ENCODE measurements around the gene ATP2C1. TPM values are rescaled to one million over a fixed set of nuclear protein-coding genes. Genes with fewer than 3 reads are reported as not detected.

The ATP2C1 gene
- total RNA-seq, 1 donor from 2014 or later, result 66.1 TPM

DNA sequence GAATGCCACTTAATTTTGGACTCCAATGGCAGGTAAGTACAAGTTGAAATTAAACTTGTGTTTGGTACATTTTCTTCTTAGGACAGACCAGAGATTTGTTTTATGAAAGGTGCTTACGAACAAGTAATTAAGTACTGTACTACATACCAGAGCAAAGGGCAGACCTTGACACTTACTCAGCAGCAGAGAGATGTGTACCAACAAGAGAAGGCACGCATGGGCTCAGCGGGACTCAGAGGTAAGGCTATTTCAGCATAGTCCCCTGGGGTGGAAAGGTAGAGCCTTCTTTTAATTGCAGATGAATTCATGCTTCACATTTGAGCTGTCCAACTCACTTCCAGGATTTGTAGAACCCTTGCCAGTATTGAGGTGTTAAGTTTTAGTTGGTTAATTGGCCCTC, 81.4 kb downstream of the ATP2C1 start:
- Mint-ChIP-seq H3K9me3 (no peaks in the 10 kb centered on the region), H3K4me3 (no peak overlapping the region), H3K27ac (no peak overlapping the region), H3K36me3 (ENCODE audit: low read depth) (peaks cover 38% of the 10 kb centered on the region), H3K4me1 (ENCODE audit: low read depth) (peaks cover 14% of the 10 kb centered on the region), H3K27me3 (ENCODE audit: insufficient read depth) (no peaks in the 10 kb centered on the region)
- no peak for DNase-seq (ENCODE audit: low spot score)
- intact Hi-C loops (cut with micrococcal nuclease), result no loop called here

DNA sequence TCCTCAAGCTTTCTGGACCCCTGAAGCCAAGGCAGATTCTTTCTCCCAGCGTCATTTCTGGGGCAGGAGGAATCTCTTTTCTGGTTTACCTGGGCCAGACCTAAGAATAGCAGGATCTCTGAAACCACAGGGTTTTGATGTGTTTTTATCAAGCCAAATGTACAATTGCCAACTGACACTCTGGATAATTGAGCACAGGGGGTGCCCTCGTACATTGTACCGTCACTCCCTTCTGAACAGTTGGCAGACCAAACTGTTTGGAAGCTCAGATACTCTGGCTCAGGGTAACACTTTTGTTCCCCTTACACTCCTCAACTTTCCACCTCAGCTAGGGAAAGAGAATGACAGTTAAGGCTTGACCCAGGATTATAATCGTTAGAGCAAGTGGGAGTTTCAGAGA, 82.8 kb downstream of the ATP2C1 start:
- Mint-ChIP-seq H3K36me3 (ENCODE audit: low read depth) (peaks cover 34% of the 10 kb centered on the region), H3K27me3 (ENCODE audit: insufficient read depth) (no peaks in the 10 kb centered on the region), H3K4me1 (ENCODE audit: low read depth) (no peaks in the 10 kb centered on the region), H3K27ac (no peak overlapping the region), H3K9me3 (no peaks in the 10 kb centered on the region), H3K4me3 (no peak overlapping the region)
- DNase-seq (ENCODE audit: low spot score), result no peak
- intact Hi-C loops (cut with micrococcal nuclease), result no loop called here

DNA sequence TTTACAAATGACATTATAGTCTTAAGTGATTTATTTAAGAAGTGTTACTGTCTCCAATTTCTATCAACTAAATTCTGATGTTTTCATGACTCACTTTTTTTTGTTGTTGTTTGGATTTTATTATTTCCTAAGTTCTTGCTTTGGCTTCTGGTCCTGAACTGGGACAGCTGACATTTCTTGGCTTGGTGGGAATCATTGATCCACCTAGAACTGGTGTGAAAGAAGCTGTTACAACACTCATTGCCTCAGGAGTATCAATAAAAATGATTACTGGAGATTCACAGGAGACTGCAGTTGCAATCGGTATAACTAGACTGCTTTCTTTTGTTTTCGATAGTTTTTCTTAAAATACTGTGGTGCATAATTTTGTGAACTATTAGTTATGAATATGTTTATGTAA, 85.2 kb downstream of the ATP2C1 start:
- H3K4me3 Mint-ChIP-seq, result no peak overlapping the region
- H3K4me1 Mint-ChIP-seq (ENCODE audit: low read depth), result no peaks in the 10 kb centered on the region
- no peak overlapping the region for H3K27ac Mint-ChIP-seq
- H3K36me3 Mint-ChIP-seq (ENCODE audit: low read depth), result peaks cover 25% of the 10 kb centered on the region
- no peaks in the 10 kb centered on the region for H3K27me3 Mint-ChIP-seq (ENCODE audit: insufficient read depth)
- H3K9me3 Mint-ChIP-seq, result no peaks in the 10 kb centered on the region
- DNase-seq (ENCODE audit: low spot score), result no peak
- intact Hi-C loops (cut with micrococcal nuclease), result no loop called here

DNA sequence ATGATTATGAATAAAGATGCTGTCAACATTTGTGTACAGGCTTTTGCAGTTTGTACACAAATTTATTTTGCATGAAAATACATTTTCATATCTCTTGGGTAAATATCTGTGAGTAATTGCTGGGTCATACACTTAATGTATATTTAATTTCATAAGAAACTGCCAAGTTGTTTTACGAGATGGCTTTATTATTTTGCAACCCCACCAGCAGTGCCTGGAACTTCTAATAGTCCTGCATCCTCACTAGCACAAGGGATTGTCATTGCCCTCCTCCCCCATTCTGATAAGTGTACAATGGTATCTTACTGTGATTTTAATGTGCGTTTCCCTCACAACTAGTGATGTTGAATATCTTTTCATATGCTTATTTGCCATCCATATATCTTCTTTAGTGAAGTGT, 87.6 kb downstream of the ATP2C1 start:
- no peak for DNase-seq (ENCODE audit: low spot score)
- no peak overlapping the region for H3K4me3 Mint-ChIP-seq
- H3K4me1 Mint-ChIP-seq (ENCODE audit: low read depth), result no peaks in the 10 kb centered on the region
- peaks cover 22% of the 10 kb centered on the region for H3K36me3 Mint-ChIP-seq (ENCODE audit: low read depth)
- H3K9me3 Mint-ChIP-seq, result no peaks in the 10 kb centered on the region
- no peaks in the 10 kb centered on the region for H3K27me3 Mint-ChIP-seq (ENCODE audit: insufficient read depth)
- H3K27ac Mint-ChIP-seq, result no peak overlapping the region
- intact Hi-C loops (cut with micrococcal nuclease), result no loop called here

- H3K27ac Mint-ChIP-seq, result no peak overlapping the region
- H3K4me1 Mint-ChIP-seq (ENCODE audit: low read depth), result no peaks in the 10 kb centered on the region
- no peak for DNase-seq (ENCODE audit: low spot score)
- H3K9me3 Mint-ChIP-seq, result peaks cover 3% of the 10 kb centered on the region
- intact Hi-C loops (cut with micrococcal nuclease), result no loop called here
- peaks cover 23% of the 10 kb centered on the region for H3K36me3 Mint-ChIP-seq (ENCODE audit: low read depth)
- no peak overlapping the region for H3K4me3 Mint-ChIP-seq
- no peaks in the 10 kb centered on the region for H3K27me3 Mint-ChIP-seq (ENCODE audit: insufficient read depth)
Measured at GRCh38 chr3:130990282-130990681, 96.4 kb downstream of the ATP2C1 start.

DNA sequence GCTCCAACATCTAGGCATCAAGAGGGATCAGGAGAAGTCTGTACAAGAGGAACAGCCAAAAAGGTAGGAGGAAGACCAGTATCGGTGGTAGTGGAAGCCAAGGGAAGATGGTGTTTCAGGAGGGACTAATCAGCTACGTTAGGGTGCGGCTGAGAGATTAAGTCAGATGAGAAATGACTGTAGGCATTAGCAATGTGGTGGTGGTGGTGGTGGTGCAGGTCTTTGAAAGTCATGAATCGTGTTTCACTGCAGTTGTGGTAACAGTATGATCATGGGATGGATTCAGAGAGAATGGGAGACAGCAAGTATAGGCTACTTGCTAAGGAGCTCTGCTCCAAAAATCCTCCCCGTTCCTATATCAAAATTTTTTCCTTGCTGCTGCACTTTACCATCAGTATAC, 97.2 kb downstream of the ATP2C1 start:
- no peak overlapping the region for H3K27ac Mint-ChIP-seq
- peaks cover 3% of the 10 kb centered on the region for H3K9me3 Mint-ChIP-seq

GRCh38 chr3:130992344-130992743, 98.5 kb downstream of the ATP2C1 start:
- intact Hi-C loops (cut with micrococcal nuclease), result no loop called here
- no peak overlapping the region for H3K27ac Mint-ChIP-seq
- peaks cover 3% of the 10 kb centered on the region for H3K9me3 Mint-ChIP-seq
- no peak for DNase-seq (ENCODE audit: low spot score)
- H3K27me3 Mint-ChIP-seq (ENCODE audit: insufficient read depth), result no peaks in the 10 kb centered on the region
- H3K4me3 Mint-ChIP-seq, result no peak overlapping the region
- H3K36me3 Mint-ChIP-seq (ENCODE audit: low read depth), result peaks cover 22% of the 10 kb centered on the region
- H3K4me1 Mint-ChIP-seq (ENCODE audit: low read depth), result no peaks in the 10 kb centered on the region

More for the DNA sequence above, 97.2 kb downstream of the ATP2C1 start:
- Mint-ChIP-seq H3K4me3 (no peak overlapping the region), H3K27me3 (ENCODE audit: insufficient read depth) (no peaks in the 10 kb centered on the region), H3K36me3 (ENCODE audit: low read depth) (peaks cover 19% of the 10 kb centered on the region), H3K4me1 (ENCODE audit: low read depth) (no peaks in the 10 kb centered on the region)
- no peak for DNase-seq (ENCODE audit: low spot score)
- intact Hi-C loops (cut with micrococcal nuclease), result no loop called here

DNA sequence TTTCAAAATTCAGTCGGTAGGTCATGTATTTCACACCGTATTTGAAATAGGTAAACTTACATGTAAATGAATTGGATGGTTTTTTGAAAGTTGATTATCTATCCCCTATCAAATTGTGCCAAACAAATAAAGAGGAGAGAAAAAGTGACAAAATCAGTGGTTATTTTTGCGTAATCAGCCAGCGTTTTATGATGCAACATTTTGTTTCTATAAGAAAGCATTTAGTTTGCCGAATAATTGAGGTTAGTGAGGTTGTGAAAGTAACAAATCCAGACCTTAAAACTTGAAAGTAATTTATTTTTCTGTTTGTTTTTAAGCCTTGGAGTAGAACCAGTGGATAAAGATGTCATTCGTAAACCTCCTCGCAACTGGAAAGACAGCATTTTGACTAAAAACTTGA, 103.4 kb downstream of the ATP2C1 start:
- no peak for DNase-seq (ENCODE audit: low spot score)
- Mint-ChIP-seq H3K9me3 (no peaks in the 10 kb centered on the region), H3K27me3 (ENCODE audit: insufficient read depth) (no peaks in the 10 kb centered on the region), H3K4me3 (no peak overlapping the region), H3K36me3 (ENCODE audit: low read depth) (peaks cover 15% of the 10 kb centered on the region), H3K4me1 (ENCODE audit: low read depth) (no peaks in the 10 kb centered on the region), H3K27ac (no peak overlapping the region)
- intact Hi-C loops (cut with micrococcal nuclease), result no loop called here

DNA sequence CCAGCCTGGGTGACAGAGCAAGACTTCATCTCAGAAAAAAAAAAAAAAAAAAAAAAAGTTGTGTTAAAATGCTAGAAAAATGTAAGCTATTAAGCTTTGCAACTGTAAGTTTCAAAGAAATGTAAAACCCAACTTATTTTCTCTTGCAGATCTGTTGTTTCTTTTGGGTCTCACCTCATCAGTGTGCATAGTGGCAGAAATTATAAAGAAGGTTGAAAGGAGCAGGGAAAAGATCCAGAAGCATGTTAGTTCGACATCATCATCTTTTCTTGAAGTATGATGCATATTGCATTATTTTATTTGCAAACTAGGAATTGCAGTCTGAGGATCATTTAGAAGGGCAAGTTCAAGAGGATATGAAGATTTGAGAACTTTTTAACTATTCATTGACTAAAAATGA, 107.2 kb downstream of the ATP2C1 start:
- DNase-seq (ENCODE audit: low spot score), result no peak
- Mint-ChIP-seq H3K36me3 (ENCODE audit: low read depth) (peaks cover 31% of the 10 kb centered on the region), H3K4me1 (ENCODE audit: low read depth) (peaks cover 29% of the 10 kb centered on the region), H3K27me3 (ENCODE audit: insufficient read depth) (no peaks in the 10 kb centered on the region), H3K9me3 (no peaks in the 10 kb centered on the region), H3K27ac (no peak overlapping the region), H3K4me3 (no peak overlapping the region)
- intact Hi-C loops (cut with micrococcal nuclease), result no loop called here

- intact Hi-C loops (cut with micrococcal nuclease), result loop anchor here (2.0 kb wide), 1 partner anchor 14 kb away; no protein-coding TSS in a partner anchor
- H3K4me1 Mint-ChIP-seq (ENCODE audit: low read depth), result peaks cover 29% of the 10 kb centered on the region
- H3K27ac Mint-ChIP-seq, result peak overlapping the region; percentile 21
- H3K4me3 Mint-ChIP-seq, result no peak overlapping the region
- H3K36me3 Mint-ChIP-seq (ENCODE audit: low read depth), result peaks cover 35% of the 10 kb centered on the region
- no peaks in the 10 kb centered on the region for H3K27me3 Mint-ChIP-seq (ENCODE audit: insufficient read depth)
- no peak for DNase-seq (ENCODE audit: low spot score)
- no peaks in the 10 kb centered on the region for H3K9me3 Mint-ChIP-seq
Measured at GRCh38 chr3:131004603-131005002, 110.7 kb downstream of the ATP2C1 start.

DNA sequence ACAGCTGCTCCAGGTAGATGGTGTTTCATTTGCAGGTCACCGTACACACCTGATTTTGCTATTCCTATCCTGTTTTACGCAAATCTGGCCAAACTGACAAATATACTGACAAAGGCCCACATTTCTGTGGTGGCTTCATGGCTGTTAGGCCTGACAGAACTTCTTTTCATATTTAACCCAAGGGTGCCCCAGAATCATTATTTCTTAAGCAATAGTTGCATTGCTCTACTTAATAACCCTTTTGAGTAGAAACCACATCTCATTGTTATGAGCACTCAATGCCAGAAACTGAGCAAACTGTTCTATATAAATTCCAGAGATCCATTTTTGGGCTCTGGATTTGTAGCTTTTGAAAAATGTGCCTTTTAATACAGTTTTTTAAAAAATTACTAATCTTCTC, 113.4 kb downstream of the ATP2C1 start:
- H3K27ac Mint-ChIP-seq, result no peak overlapping the region
- H3K36me3 Mint-ChIP-seq (ENCODE audit: low read depth), result peaks cover 37% of the 10 kb centered on the region
- peaks cover 29% of the 10 kb centered on the region for H3K4me1 Mint-ChIP-seq (ENCODE audit: low read depth)
- intact Hi-C loops (cut with micrococcal nuclease), result no loop called here
- DNase-seq (ENCODE audit: low spot score), result no peak
- no peaks in the 10 kb centered on the region for H3K9me3 Mint-ChIP-seq
- H3K4me3 Mint-ChIP-seq, result no peak overlapping the region
- H3K27me3 Mint-ChIP-seq (ENCODE audit: insufficient read depth), result no peaks in the 10 kb centered on the region

- no peaks in the 10 kb centered on the region for H3K27me3 Mint-ChIP-seq (ENCODE audit: insufficient read depth)
- no peak overlapping the region for H3K4me3 Mint-ChIP-seq
- DNase-seq (ENCODE audit: low spot score), result no peak
- no peaks in the 10 kb centered on the region for H3K9me3 Mint-ChIP-seq
- peaks cover 29% of the 10 kb centered on the region for H3K4me1 Mint-ChIP-seq (ENCODE audit: low read depth)
- peaks cover 37% of the 10 kb centered on the region for H3K36me3 Mint-ChIP-seq (ENCODE audit: low read depth)
- H3K27ac Mint-ChIP-seq, result no peak overlapping the region
- intact Hi-C loops (cut with micrococcal nuclease), result no loop called here
Measured at GRCh38 chr3:131007782-131008181, 113.9 kb downstream of the ATP2C1 start.

GRCh38 chr3:131008326-131008725, 114.4 kb downstream of the ATP2C1 start:
- no peak overlapping the region for H3K4me3 Mint-ChIP-seq
- H3K27ac Mint-ChIP-seq, result no peak overlapping the region
- H3K27me3 Mint-ChIP-seq (ENCODE audit: insufficient read depth), result no peaks in the 10 kb centered on the region
- intact Hi-C loops (cut with micrococcal nuclease), result no loop called here
- H3K36me3 Mint-ChIP-seq (ENCODE audit: low read depth), result peaks cover 41% of the 10 kb centered on the region
- no peaks in the 10 kb centered on the region for H3K9me3 Mint-ChIP-seq
- H3K4me1 Mint-ChIP-seq (ENCODE audit: low read depth), result peaks cover 26% of the 10 kb centered on the region
- DNase-seq (ENCODE audit: low spot score), result no peak

- no peak for DNase-seq (ENCODE audit: low spot score)
- intact Hi-C loops (cut with micrococcal nuclease), result no loop called here
- Mint-ChIP-seq H3K27ac (no peak overlapping the region), H3K27me3 (ENCODE audit: insufficient read depth) (no peaks in the 10 kb centered on the region), H3K4me3 (no peak overlapping the region), H3K9me3 (no peaks in the 10 kb centered on the region), H3K4me1 (ENCODE audit: low read depth) (peaks cover 13% of the 10 kb centered on the region), H3K36me3 (ENCODE audit: low read depth) (peaks cover 42% of the 10 kb centered on the region)
Measured at GRCh38 chr3:131009698-131010097, 115.8 kb downstream of the ATP2C1 start.

Data from activated T-helper 1 cell treated with anti-CD3 and anti-CD28 coated beads, Interleukin-12 subunit alpha, Interleukin-12 subunit beta, Interleukin-2, Interleukin-4 antibody, amounts not matched to agents 30 ng/mL and 10 ng/mL and 1 ng/mL, durations not matched to agents 14 hours and 24 hours and 36 hours (primary cell).